ENCODE measurements around the gene ETV6.

DNA sequence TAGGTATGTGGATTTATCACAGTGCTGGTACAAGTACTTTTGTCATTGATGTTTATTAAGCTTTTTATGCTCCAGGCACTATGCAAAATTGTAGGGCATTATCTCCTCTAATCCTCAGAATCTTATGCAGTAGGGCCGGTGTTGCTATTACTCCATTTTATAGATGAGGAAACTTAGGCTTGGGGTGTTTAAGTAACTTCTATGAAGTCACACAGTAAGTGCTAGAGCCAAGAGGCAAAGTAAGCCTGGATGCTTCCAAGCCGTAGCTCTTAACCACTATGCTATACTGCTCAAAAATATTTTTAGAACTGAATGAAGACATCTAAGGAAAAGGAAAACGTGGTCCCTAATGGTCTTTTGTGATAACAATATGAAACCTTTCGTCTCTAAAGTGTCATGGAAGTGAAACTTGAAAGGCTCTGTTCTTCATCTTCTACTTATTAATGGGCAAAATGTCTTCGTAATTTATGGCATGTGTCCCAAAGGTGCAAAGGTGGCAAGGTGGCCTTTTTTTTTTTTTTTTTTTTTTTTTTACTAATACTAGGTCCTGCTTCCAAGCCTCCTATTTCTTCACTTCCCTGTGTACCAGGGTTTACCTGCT is 85.2 kb downstream of the ETV6 start:
- TF ChIP-seq POLR2AphosphoS5 (IDR thresholded peaks at IDR 0.05; ENCODE audit: low read depth, low read length) (no peak), TAF1 (IDR thresholded peaks at IDR 0.05; ENCODE audit: borderline replicate concordance, insufficient read depth, low read length) (no peak), SIN3A (IDR thresholded peaks at IDR 0.05; ENCODE audit: borderline replicate concordance, insufficient read depth, low read length) (no peak)
